B cell (primary cell): ENCODE results near the gene ELOVL1.

Experiments
- CTCF ChIP-seq: fragments of 200-600 bp; IDR thresholded peaks from one replicate; pipeline ENCODE4 v1.8.0; 2022; ENCODE audit warnings: antibody characterized with exemption, mild to moderate bottlenecking
- EZH2 ChIP-seq: IDR thresholded peaks from 2 replicates; pipeline ENCODE4 v1.6.1; 2012; ENCODE audit warnings: borderline replicate concordance, low read depth, mild to moderate bottlenecking, moderate library complexity, low read length; ENCODE audit not compliant: insufficient read depth, poor library complexity, severe bottlenecking

GRCh38 chr1:43368646-43369020 is 822 bp upstream of the ELOVL1 start:
- TF ChIP-seq CTCF (no peak), EZH2 (no peak)
